ENCODE results near the gene GPAM.
"Not testable (repeated sequence)": the region's sequence is repeated elsewhere in the genome, so short reads cannot be mapped to it uniquely, and the experiment has no call there.

Gene GPAM

DNA sequence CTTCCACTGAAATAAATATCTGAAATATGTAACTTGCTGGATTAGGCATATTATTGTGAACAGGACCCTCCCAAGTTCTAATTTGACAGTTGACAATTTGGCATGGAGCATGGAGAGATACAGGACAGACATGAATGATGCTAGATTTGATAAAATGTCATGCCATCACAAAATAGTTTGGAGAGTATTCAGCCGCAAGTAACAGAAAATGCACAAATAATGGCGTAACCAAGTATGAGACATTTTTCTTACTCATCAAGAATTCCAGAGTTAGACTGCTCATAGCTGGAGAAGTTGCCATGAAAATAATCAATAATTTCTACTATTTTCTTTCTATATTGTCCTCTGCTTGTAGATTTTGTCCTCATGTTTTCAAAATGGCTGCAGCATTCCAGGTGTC, 45.5 kb upstream of the GPAM start:
- peaks cover 4 to 5% of the 10 kb centered on the region in 2 experiments for H3K4me1 ChIP-seq (ENCODE audit: control insufficient read depth in 1 of 2, insufficient read depth in 1 of 2, low read depth in 1 of 2, low read length in 1 of 2)
- no peaks in the 10 kb centered on the region for H3K36me3 ChIP-seq
- no peak overlapping the region for H3K27ac ChIP-seq
- TF ChIP-seq, protein P1, sequence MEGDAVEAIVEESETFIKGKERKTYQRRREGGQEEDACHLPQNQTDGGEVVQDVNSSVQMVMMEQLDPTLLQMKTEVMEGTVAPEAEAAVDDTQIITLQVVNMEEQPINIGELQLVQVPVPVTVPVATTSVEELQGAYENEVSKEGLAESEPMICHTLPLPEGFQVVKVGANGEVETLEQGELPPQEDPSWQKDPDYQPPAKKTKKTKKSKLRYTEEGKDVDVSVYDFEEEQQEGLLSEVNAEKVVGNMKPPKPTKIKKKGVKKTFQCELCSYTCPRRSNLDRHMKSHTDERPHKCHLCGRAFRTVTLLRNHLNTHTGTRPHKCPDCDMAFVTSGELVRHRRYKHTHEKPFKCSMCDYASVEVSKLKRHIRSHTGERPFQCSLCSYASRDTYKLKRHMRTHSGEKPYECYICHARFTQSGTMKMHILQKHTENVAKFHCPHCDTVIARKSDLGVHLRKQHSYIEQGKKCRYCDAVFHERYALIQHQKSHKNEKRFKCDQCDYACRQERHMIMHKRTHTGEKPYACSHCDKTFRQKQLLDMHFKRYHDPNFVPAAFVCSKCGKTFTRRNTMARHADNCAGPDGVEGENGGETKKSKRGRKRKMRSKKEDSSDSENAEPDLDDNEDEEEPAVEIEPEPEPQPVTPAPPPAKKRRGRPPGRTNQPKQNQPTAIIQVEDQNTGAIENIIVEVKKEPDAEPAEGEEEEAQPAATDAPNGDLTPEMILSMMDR (IDR thresholded peaks at IDR 0.05) = no peak
- H3K4me3 ChIP-seq (ENCODE audit: low read depth in 1 of 2, low read length in 1 of 2) = no peak overlapping the region
- peaks cover 66% of the 10 kb centered on the region for H3K27me3 ChIP-seq
- no peaks in the 10 kb centered on the region for H3K9me3 ChIP-seq

DNA sequence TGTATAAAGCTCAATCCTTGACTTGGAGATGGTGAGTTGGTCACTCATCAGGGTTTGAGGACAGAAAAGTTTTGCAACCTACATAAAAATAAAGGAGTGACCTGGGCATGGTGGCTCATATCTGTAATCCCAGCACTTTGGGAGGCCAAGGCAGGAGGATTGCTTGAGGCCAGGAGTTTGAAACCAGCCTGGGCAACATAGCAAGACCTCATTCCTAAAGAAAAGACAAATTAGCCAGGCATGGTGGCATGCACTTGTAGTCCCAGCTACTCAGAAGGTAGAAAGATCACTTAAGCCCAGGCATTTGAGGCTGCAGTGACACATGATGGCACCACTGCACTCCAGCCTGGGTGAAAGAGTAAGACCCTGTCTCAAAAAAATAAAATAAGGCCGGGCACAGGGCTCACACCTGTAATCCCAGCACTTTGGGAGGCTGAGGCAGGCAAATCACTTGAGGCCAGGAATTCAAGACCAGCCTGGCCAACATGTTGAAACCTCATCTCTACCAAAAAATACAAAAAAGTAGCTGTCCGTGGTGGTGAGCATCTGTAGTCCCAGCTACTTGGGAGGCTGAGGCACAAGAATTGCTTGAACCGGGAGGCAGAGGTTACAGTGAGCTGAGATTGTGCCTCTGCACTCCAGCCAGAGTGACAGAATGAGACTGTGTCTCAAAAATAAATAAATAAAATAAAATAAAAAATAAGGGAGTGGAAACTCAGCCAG, 45.0 kb upstream of the GPAM start:
- not testable (repeated sequence) for H3K36me3 ChIP-seq; H3K9me3 ChIP-seq; H3K27ac ChIP-seq; H3K4me3 ChIP-seq (ENCODE audit: low read depth in 1 of 2, low read length in 1 of 2); H3K4me1 ChIP-seq (ENCODE audit: control insufficient read depth in 1 of 2, insufficient read depth in 1 of 2, low read depth in 1 of 2, low read length in 1 of 2)
- peaks cover 71% of the 10 kb centered on the region for H3K27me3 ChIP-seq

DNA sequence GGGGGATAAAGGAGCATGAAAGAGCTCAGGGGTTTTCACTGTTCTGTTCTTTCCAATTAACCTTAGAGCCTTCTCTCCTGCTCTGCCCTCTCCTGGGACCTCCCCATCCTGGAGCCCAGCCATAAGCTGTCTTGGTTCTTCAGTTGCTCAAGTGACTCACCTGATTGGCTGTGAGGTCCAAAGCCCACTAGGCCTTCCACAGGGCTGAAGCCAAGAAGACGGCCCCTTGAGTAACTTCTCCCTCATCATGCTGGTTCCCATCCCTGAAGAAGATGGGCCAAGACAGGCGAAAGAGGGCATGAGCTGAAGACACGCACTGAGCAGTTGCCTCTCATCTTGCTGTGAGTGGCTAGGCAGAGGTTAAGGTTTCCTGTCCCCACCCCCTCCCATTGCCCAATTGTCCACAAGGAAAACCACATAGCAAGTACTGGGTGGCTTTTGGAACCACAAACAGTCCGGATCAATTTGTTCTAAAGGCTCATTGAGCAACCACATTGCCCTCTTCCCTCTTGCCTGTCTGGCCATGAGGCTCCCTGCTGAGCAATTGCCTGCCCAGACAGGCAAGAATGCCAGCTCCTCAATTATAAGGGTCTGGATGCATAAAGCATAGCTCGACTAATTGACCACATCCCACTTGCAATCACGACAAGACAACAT, 43.9 kb upstream of the GPAM start:
- Histone ChIP-seq H3K27ac (no peak overlapping the region), H3K27me3 (peaks cover 70% of the 10 kb centered on the region), H3K36me3 (no peaks in the 10 kb centered on the region), H3K9me3 (no peaks in the 10 kb centered on the region), H3K4me3 (ENCODE audit: low read depth in 1 of 2, low read length in 1 of 2) (no peak overlapping the region), H3K4me1 (ENCODE audit: control insufficient read depth in 1 of 2, insufficient read depth in 1 of 2, low read depth in 1 of 2, low read length in 1 of 2) (peaks cover 4 to 5% of the 10 kb centered on the region in 2 experiments)
- TF ChIP-seq, protein P1 (IDR thresholded peaks at IDR 0.05) = no peak

DNA sequence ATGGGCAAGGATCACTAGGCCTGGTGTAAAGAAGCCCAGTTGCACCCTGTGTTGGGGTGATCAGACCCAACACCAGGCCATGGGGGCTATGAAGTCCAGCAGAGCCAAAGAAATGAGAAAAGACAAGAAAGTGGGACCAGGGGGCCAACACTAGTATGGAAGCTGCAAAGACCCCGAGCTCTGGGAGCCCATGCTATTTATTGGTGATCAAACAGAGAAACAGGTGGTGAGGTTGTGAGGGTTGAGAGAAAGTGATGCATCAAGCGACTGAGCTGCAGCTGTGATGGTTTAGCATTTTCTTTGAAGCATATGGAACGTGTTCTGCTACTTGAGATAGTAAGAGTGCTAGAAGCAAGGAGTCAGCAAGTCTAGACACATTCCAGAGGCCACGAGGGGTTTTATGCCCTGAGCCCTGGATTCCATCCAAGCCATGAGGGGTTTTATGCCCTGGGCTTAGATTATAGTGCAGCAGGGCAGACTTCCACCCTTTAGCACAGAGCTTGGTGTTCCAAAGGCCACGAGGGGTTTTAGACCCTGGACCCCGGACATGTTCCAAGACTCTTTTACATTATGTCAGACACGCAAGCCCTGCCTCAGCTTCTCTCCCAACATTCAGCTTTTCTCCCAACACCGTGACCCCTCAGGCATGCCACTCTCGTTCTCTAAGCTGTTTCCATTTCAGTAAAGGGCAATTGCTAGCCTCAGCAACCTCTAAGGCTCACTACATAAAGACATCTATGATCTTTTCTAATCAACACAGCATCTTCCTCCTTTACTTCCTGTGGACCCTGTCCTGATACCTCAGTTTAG, 43.1 kb upstream of the GPAM start:
- Histone ChIP-seq H3K9me3 (no peaks in the 10 kb centered on the region), H3K36me3 (no peaks in the 10 kb centered on the region), H3K27ac (no peak overlapping the region), H3K4me1 (ENCODE audit: control insufficient read depth in 1 of 2, insufficient read depth in 1 of 2, low read depth in 1 of 2, low read length in 1 of 2) (peaks cover 4 to 5% of the 10 kb centered on the region in 2 experiments), H3K27me3 (peaks cover 61% of the 10 kb centered on the region), H3K4me3 (ENCODE audit: low read depth in 1 of 2, low read length in 1 of 2) (no peak overlapping the region)
- TF ChIP-seq, protein P1 (IDR thresholded peaks at IDR 0.05) = no peak

DNA sequence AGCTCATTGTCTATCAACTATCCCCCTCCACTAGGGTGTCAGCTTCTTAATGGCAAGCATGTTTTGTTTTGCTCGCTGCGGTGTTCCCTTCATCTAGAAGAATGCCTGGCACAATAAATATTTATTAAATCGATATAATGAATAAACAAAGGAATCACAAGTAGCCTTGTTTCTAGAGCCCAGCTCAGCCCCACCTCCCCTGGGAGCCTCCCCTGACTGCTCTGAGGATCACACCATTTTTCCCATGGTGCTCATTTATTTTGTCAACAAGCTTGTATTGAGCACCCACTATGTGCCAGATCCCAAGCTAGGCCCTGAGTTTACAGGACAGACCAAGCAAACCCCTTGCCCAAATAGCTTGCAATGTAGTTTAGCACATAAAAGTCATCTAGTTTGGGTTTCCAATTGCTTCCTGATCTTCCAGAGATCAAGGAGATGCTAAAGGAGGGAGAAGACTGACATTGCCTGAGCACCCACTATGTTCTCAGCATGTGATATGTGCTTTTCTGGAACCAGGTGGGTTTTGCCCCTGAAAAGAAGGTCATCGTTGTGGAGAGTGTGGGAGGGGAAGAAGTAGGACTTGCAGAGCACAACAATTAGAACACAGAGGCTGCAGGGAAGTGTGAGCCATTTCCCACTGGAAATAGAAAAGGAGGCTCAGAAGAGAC, 42.3 kb upstream of the GPAM start:
- H3K27me3 ChIP-seq = peaks cover 56% of the 10 kb centered on the region
- H3K4me1 ChIP-seq (ENCODE audit: control insufficient read depth in 1 of 2, insufficient read depth in 1 of 2, low read depth in 1 of 2, low read length in 1 of 2) = peaks cover 4 to 5% of the 10 kb centered on the region in 2 experiments
- H3K27ac ChIP-seq = no peak overlapping the region
- TF ChIP-seq, protein P1 (IDR thresholded peaks at IDR 0.05) = no peak
- no peaks in the 10 kb centered on the region for H3K9me3 ChIP-seq
- no peak overlapping the region for H3K4me3 ChIP-seq (ENCODE audit: low read depth in 1 of 2, low read length in 1 of 2)
- no peaks in the 10 kb centered on the region for H3K36me3 ChIP-seq
